Measurements from ENCODE around the gene RGS12.

Gene RGS12

DNA sequence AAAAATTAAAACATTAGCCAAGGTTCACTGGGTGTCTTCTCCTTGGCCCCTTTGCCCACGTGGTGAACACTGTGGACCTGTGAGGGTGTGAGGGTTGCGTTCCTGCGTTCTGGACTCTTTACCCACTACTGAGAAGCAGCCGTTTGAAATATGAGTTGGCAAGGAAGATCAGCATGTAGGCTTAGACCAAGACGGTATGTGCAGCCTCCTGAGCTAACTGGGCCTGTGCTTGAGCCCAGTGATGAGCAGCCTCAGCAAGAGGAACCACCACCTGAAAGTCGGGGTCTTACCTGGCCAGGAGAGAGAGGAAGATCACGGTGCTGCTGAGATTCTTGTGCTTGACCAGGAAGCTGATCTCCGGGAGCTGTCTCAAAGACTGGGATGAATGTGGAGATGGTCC, 19.5 kb downstream of the RGS12 start:
- no peak for DNase-seq (ENCODE audit: low read depth)

DNA sequence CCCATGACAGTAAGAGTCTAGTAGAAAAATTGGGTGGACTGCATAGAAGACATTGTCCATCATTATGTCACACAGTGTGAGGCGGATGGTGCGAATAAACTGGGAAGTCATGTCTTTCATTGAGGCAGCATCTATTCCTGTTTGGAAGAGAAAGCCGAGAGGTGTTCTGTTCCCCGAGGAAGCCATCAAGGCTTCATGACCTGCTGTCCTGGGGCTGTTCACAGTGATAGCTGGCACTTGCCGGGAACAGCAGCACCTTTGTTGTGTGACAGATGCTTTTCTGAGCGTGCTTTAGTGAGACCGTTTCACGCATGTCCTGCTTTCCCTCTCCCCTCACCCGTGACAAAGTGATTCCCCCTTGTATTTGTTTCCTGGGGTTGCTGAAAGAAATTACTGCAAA, 20.3 kb downstream of the RGS12 start:
- DNase-seq (ENCODE audit: low read depth): no peak

DNA sequence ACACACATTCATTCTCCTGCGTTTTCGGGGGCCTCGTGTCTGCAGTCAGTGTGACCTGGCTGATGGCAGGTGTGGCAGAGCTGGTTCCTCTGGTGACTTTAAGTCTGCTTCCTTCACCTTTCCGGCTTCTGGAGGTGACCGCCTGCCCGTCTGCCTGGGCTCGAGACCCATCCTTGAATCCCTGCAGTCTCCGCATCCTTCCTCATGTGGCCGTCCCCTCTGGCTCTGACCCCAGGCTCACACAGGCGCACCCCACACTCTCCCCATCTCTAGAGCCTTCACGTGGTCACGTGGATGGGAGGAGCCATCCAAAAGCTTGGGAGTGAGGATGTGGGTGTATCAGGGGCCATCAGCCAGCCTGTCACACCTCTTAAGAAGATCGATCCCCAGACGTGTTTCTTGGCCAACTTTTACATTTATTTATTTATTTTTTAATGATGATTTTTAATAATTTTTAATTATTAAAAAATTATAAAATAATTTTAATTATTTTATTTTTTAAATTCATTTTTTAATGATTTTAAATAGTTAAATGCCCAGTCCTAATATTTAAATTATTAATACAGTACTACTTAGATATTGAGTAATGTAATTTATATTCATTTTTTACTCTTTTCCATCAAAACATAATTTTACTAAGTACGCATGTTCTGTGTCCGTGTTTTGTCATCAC, 20.9 kb downstream of the RGS12 start:
- DNase-seq (ENCODE audit: low read depth): no peak

GRCh38 chr4:3314706-3315260, 22.0 kb downstream of the RGS12 start:
- DNase-seq (ENCODE audit: low read depth): no peak

DNA sequence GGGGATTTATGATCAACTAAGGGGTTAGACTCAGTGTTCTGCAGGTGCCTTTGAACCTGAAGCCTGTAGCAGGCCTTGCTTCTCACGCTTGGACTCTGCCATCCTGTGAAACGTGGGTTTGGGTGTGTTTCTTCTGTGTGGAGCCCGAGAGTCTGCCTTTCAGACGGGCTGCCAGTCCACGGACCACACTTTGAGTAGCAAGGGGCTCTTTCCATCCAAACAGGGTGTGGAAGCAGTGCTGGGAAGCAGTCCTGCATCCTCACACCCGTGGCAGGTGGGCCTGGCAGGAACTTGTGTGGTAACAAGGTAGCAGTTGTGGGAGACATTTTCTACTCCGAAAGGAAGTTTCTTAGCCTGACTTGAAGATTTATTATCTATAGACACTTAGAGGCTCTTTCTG, 22.7 kb downstream of the RGS12 start:
- no peak for DNase-seq (ENCODE audit: low read depth)

GRCh38 chr4:3316146-3316545, 23.3 kb downstream of the RGS12 start:
- DNase-seq (ENCODE audit: low read depth): no peak

GRCh38 chr4:3317011-3317655, 24.3 kb downstream of the RGS12 start:
- DNase-seq (ENCODE audit: low read depth): no peak

GRCh38 chr4:3317656-3318211, 24.9 kb downstream of the RGS12 start:
- DNase-seq (ENCODE audit: low read depth): no peak

DNA sequence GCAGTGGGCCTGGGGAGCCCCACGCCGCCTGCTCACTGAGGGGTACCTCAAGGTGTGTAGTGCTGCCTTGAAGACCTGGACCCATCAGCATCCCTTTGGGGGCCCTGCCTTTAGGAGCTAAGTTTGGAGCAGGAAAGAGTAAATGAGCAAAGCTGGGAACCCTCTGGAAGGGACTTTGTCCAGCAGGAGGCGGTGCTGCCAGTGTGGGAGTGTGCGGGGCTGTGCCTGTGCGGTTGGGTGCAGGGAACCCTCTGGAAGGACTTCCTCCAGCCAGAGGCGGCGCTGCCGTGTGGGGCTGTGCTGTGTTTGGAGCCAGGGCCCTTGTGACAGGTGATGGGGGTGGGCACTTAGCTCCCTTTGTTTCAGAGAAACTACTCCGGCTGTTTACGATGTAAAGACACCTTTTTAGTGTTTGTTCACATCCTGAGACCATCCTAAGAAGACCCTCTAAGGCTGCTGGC, 25.8 kb downstream of the RGS12 start:
- DNase-seq (ENCODE audit: low read depth): no peak

DNA sequence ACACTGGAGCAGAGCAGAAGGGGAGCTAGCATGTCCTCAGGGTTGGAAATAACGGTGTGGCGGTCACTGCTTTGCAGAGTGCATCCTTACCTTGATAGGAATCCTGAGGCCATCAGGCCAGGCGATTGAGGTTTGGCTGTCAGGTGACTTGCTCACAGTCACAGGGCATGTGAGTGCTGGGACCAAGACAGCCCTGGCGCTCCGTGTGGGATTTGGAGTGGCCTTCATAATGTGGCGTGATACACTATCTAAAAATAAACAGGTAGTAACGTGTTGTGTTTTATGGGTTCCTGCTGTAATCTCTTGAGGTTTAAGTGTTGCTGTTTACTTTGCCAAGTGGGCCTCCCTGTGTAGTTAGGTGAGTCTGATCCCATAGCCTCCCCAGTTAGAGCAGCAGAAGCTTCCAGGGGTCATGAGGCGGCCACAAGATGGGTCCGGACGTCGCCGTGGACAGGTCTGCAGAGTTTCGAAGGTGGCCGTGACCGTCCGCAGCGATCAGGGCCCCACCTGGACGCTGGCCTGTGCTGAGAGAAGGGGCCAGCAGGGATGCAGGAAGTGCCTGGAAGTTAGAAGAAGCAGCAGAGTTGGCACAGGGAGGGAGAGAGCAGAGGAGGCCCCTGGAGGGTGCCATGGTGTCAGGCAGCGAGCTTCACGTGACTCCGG, 27.7 kb downstream of the RGS12 start:
- DNase-seq (ENCODE audit: low read depth): no peak

DNA sequence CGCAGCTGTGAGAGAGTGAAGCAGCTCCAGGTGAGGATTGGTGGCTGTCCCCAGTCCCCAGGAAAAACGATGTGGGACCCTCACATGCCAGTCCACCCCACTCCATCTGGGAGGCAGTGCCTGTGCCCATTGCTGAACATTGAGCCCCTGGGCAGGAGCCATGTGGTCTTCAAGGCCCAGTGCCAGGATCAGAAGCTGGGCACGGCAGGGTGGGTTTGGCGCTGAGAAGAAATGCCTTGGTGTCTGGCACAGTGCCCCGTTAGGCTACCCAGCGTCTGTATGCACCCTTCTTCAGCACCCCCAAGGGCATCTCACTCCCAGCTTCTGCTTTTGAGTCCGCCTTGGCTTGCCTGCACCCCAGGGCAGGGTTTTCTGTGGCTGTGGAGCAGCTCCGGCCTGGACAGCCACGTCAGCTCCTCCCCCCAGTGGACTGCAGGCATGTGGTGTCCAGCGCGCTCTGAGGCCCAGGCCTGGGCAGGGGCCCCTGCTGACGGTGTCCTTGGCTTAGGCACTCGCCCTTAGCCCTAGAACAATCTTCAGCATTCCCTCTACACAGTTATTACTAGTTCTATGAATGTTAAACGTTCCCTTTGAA, 28.6 kb downstream of the RGS12 start:
- DNase-seq (ENCODE audit: low read depth): no peak

DNA sequence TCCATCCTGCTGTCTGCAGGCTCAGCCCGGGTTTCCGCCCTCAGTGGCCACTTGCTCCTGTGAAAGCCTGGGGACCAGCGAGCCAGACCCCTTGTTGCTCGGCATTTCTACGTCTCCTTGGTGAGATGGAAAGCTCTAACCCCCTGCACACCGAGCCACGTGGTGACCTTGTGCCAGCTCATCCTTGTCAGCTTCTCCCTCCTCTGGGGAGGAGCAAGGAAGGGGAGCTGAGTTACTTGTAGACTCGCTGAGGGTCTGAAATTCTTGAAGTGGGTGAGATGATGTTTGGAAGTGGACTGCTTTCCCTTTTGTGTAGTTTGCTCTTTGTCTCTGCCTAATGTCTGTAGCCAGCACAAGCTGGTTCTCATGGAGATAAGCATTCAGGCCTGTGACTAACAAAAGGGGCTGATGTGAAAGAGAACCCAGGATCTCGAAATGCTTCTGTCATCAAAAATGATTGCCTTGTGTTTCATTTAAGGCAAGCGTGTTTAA, 29.3 kb downstream of the RGS12 start:
- no peak for DNase-seq (ENCODE audit: low read depth)

DNA sequence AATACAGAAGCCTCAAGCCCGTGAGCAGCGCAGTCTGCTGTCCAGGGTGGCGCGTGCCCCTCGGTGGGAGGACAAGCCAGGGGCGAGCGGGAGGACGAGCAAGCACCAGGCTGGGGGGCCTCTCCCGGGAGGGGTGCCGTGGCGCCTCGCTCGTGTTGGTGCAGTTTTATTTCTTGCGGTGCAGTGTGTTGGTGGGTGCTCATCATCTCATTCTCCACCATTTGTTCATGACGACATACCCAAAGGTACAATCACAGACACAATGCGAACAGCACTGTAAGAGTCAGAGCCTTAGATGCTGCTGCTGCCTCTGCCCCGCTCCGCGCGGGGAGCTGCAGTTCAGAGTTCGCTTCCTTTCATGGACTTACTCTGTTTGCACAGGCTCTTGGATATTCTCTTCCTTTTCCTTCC, 30.3 kb downstream of the RGS12 start:
- DNase-seq (ENCODE audit: low read depth): no peak

- DNase-seq (ENCODE audit: low read depth): no peak
Observed at GRCh38 chr4:3324093-3324815, 31.4 kb downstream of the RGS12 start.

DNA sequence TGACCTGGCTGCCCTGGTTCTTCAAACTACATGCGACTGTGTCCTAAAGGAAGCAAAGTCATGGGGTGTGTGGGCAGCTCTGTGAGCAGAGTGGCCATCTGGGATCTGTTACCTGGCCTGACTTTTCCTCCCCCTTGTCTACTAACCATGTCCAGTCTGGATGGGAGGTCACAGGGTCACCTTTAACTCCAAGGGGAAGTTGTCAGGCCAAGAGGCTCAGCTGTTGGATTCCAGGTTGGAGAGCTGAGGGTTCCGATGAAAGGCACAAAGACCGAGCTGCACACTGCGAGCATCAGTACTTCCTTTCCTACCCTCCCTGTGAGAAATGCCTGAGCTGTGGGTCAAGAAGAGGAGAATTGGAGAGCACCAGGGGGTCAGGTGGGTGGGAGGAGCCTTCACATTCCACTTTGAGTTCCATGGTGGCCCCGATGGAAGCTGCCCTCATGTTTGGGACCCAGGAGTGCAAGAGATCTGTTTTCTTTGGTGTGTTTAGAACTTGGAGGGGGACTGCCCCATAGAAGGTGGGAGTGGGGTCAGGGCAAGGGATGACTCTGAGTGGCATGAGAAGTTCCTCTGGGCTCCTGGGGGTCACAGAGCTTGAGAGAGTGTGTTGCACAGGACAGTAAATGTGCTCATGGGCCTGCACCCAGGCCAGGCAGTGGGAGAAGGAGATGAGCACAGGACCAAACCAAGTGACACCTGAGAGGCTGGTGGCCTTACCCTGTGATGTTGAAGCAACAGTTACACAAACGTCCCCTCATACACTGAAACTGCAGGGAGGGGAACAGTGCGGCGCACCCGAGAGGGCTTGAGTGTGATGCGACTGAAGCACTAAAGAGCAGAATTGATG, 36.2 kb downstream of the RGS12 start:
- no peak for DNase-seq (ENCODE audit: low read depth)

DNA sequence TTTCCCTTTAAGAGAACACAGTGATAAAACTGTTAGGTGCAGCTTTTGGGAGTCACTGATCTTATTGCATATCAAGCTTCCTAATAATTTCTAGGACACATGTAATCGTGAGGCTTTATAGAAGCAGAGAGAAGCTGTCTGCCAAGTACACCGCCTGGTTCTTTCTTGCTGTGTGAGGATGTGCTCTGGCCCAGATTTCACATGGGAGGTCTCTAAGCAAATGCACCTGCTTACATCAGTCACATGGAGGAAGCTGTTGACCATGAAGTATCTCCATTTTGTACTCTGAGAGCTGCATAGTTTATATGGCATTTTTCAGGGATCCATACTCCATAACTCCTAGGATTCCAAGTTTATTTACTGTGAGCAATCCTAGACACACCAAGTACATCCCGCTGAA, 37.1 kb downstream of the RGS12 start:
- DNase-seq (ENCODE audit: low read depth): no peak

- DNase-seq (ENCODE audit: low read depth): no peak
Observed at GRCh38 chr4:3330707-3331106, 37.9 kb downstream of the RGS12 start.

DNA sequence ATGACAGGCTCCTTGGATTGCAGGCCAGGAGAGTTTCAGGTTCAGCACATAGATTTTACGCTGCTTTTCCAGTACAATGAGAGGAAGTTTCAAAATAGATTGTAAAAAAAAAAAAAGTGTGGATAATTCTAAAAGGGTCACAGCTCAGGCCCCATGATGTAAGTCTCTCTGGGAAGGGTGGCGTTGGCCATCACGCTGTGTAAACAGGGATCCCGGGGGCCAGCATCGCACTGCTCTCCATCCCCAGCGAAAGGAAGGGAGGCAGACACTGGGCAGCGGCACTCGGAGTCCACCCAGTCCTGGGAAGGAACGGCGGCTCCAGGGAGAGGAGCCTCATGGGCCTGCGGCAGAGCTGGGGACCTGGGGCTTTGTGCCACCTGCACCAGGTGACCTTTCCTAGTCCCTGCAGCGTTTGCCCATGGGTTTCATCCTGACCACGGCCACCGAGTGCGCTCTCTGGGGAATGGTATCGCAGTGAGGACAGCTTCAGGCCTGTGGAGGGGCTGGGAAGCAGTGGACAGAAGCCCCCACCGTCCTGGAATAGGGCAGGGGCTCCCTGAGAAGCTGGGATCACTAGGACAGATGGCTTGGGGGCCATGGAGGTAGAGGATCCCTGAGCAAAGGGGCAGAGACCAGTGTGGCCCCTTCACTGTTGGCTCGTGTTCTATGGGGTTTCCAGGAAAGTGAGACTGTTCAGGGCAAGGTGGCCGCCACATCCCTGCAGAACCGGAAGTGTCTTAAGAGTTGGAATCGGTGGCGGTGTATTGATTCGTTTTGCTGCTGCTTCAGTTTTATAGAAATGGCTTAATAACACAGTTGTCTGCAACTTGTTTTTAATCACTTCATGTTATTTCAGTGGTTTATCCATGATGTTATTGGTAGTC, 38.9 kb downstream of the RGS12 start:
- DNase-seq (ENCODE audit: low read depth): no peak

- no peak for DNase-seq (ENCODE audit: low read depth)
Observed at GRCh38 chr4:3332498-3332897, 39.7 kb downstream of the RGS12 start.

DNA sequence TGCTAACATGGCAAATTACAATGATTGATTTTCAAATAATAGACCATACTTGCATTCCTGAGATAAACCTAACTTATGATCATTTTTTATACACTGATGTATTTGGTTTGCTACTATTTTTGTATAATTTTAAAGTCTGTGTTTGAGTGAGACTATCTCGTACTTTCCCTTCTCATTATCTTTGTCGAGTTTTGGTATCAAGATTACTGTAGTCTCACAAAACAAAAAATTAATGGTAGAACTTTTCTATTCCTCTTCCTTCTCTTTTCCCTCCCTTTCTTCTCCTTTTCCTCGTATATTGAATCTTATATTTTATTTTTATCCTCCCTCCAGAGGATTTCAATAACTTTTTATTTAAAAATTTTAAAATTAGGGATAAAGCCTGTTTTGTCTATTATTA, 41.5 kb downstream of the RGS12 start:
- DNase-seq (ENCODE audit: low read depth): no peak

All from stimulated activated CD8-positive, alpha-beta memory T cell treated with anti-CD3 and anti-CD28 coated beads, Interleukin-12 subunit alpha, Interleukin-12 subunit beta, amount 100 ng/mL, for 4 hours (primary cell).